ENCODE data around the gene SLC1A7. TPM values are rescaled to one million over a fixed set of nuclear protein-coding genes. Genes with fewer than 3 reads are reported as not detected.

SLC1A7 gene
- total and polyA plus RNA-seq, 4 experiments from 2014 or later, result not detected

DNA sequence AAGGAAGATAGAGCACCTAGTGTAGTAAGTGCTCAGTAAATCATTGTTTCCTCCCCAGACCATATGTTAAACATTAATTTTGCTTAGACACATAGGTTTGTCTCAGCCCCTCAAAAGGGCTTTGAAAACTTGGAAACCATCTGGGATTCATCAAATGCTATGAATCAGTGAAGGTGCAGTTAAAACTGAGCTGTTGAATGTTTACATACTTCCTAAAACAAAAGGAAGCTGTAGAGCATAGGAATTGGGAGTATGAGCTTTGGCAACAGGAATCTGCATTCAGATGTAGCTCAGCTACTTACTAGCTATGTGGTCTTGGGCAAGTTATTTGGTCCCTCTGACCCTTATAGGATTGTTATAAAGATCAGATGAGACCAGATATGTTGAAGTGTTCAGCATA lies 99.2 kb downstream of the SLC1A7 start:
- Histone ChIP-seq H3K36me3 (ENCODE audit: insufficient read depth, low read length) (peaks cover 15% of the 10 kb centered on the region), H3K9me3 (ENCODE audit: control insufficient read depth in 1 of 2, low read length in 2 of 2) (no peaks in the 10 kb centered on the region), H3K4me3 (ENCODE audit: low read length in 2 of 2) (no peak overlapping the region), H3K4me1 (ENCODE audit: insufficient read depth, low read length) (no peaks in the 10 kb centered on the region), H3K27ac (ENCODE audit: low read depth, low read length) (no peak overlapping the region), H3K27me3 (ENCODE audit: insufficient read depth, low read length) (no peaks in the 10 kb centered on the region)
- POLR2A ChIA-PET (ENCODE audit: partially characterized antibody), result no interaction called here
- Mint-ChIP-seq H3K4me1 (peaks cover 0 to 3% (median 0%) of the 10 kb centered on the region in 4 donors), H3K9me3 (peaks cover 0 to 2% (median 0%) of the 10 kb centered on the region in 8 donors), H3K27ac (no peak overlapping the region), H3K4me3 (no peak overlapping the region), H3K36me3 (peaks cover 48 to 69% of the 10 kb centered on the region in 2 donors), H3K27me3 (no peaks in the 10 kb centered on the region)
- no peak for DNase-seq
- CTCF ChIA-PET (ENCODE audit: partially characterized antibody), result no interaction called here
- intact Hi-C loops (cut with micrococcal nuclease), result no loop called here

DNA sequence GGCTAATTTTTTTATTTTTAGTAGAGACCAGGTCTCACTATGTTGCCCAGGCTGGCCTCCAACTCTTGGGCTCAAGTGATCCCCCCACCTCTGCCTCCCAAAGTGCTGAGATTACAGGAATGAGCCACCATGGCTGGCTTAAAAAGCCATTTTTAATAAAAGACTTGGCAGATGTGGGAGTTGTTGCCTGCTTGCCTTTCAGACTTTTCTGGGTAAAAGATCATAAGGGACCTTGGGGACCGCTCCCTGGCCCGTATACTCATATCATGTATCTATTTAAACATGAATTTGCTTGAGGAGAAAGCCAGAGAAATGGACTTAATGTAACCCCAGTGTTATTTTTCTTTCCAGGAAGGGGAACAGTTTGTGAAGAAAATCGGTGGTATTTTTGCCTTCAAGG lies 103.9 kb downstream of the SLC1A7 start:
- no peaks in the 10 kb centered on the region for H3K4me1 ChIP-seq (ENCODE audit: insufficient read depth, low read length)
- Mint-ChIP-seq H3K4me3 (no peak overlapping the region), H3K4me1 (peaks cover 0 to 3% (median 0%) of the 10 kb centered on the region in 4 donors), H3K27ac (no peak overlapping the region), H3K9me3 (peaks cover 0 to 1% (median 0%) of the 10 kb centered on the region in 8 donors), H3K36me3 (peaks cover 43 to 48% of the 10 kb centered on the region in 2 donors), H3K27me3 (no peaks in the 10 kb centered on the region)
- intact Hi-C loops (cut with micrococcal nuclease), result no loop called here
- ChIA-PET CTCF (ENCODE audit: partially characterized antibody) (no interaction called here), POLR2A (ENCODE audit: partially characterized antibody) (no interaction called here)
- H3K36me3 ChIP-seq (ENCODE audit: insufficient read depth, low read length), result peaks cover 12% of the 10 kb centered on the region
- H3K9me3 ChIP-seq (ENCODE audit: control insufficient read depth in 1 of 2, low read length in 2 of 2), result no peaks in the 10 kb centered on the region
- no peak overlapping the region for H3K4me3 ChIP-seq (ENCODE audit: low read length in 2 of 2)
- H3K27ac ChIP-seq (ENCODE audit: low read depth, low read length), result no peak overlapping the region
- DNase-seq, result no peak
- no peaks in the 10 kb centered on the region for H3K27me3 ChIP-seq (ENCODE audit: insufficient read depth, low read length)

Other genes with a start within 250 kb of the SLC1A7 start
- 100 to 1,000 TPM; 164 to 179 TPM for gene ECHDC2, start 220.9 kb downstream of the SLC1A7 start, total RNA-seq
- 10 to 100 TPM; 23.4 to 44.8 TPM for gene ECHDC2, start 220.9 kb downstream of the SLC1A7 start, polyA plus RNA-seq
- gene SCP2, start 215.4 kb downstream of the SLC1A7 start, total RNA-seq, result 10 to 100 TPM; 49.7 to 52.1 TPM
- 100 to 1,000 TPM; 145 to 260 TPM for gene SCP2, start 215.4 kb downstream of the SLC1A7 start, polyA plus RNA-seq
- not detected for gene PODN, start 80.4 kb downstream of the SLC1A7 start, total RNA-seq
- not detected for gene PODN, start 80.4 kb downstream of the SLC1A7 start, polyA plus RNA-seq
- 10 to 100 TPM; 17.8 to 18.9 TPM for gene CPT2, start 54.2 kb upstream of the SLC1A7 start, total RNA-seq
- gene CPT2, start 54.2 kb upstream of the SLC1A7 start, polyA plus RNA-seq, result 10 to 100 TPM; 15.8 to 20.0 TPM
- gene CZIB, start 78.0 kb upstream of the SLC1A7 start, total RNA-seq, result 10 to 100 TPM; 82.4 to 82.5 TPM
- gene CZIB, start 78.0 kb upstream of the SLC1A7 start, polyA plus RNA-seq, result 100 to 1,000 TPM in 1 of 2 donors, 10 to 100 TPM in 1; 62.0 to 101 TPM
- gene MAGOH, start 95.9 kb upstream of the SLC1A7 start, total RNA-seq, result 10 to 100 TPM; 46.7 to 49.9 TPM
- gene MAGOH, start 95.9 kb upstream of the SLC1A7 start, polyA plus RNA-seq, result 100 to 1,000 TPM in 1 of 2 donors, 10 to 100 TPM in 1; 70.3 to 104 TPM
- 10 to 100 TPM; 16.3 to 17.6 TPM for gene LRP8, start 185.4 kb upstream of the SLC1A7 start, total RNA-seq
- 1 to 10 TPM in 1 of 2 donors, under 1 TPM in 1; 0.91 to 3.7 TPM for gene LRP8, start 185.4 kb upstream of the SLC1A7 start, polyA plus RNA-seq